ENCODE results near the gene NLRP12.
A peak's percentile ranks its signal among the peaks of the same experiment; 100 is the strongest.

Gene NLRP12

DNA sequence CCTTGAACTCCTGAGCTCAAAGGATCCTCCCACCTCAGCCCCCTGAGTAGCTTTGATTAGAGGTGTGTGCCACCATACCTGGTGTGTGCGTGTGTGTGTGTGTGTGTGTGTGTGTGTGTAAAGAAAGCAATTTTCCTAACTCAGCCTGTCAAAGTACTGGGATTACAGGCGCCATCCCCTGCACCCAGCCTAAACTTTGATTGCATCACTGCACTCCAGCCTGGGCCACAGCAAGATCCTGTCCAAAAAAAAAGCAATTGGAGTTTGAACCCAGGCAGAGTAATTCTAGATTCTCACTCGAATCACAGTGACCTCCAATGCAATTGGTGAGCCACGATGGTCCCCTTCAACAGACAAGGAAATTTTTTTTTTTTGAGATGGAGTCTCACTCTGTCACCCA is 29.1 kb downstream of the NLRP12 start:
- DNase-seq (ENCODE audit: low read depth), result no peak
- no peak for TF ChIP-seq CTCF (IDR thresholded peaks at IDR 0.05; ENCODE audit: low read depth, low read length, missing control alignments)
- in situ Hi-C loops (cut with HindIII; ENCODE audit: low sequenced_read_pairs), result no loop called here
- H3K4me3 ChIP-seq (ENCODE audit: low read depth, low read length), result no peak overlapping the region

GRCh38 chr19:53792721-53793433 is 31.2 kb downstream of the NLRP12 start:
- peak; percentile 74 for DNase-seq (ENCODE audit: low read depth)
- no peak overlapping the region for H3K4me3 ChIP-seq (ENCODE audit: low read depth, low read length)
- peak; percentile 99 for TF ChIP-seq CTCF (IDR thresholded peaks at IDR 0.05; ENCODE audit: low read depth, low read length, missing control alignments)
- in situ Hi-C loops (cut with HindIII; ENCODE audit: low sequenced_read_pairs), result no loop called here

DNA sequence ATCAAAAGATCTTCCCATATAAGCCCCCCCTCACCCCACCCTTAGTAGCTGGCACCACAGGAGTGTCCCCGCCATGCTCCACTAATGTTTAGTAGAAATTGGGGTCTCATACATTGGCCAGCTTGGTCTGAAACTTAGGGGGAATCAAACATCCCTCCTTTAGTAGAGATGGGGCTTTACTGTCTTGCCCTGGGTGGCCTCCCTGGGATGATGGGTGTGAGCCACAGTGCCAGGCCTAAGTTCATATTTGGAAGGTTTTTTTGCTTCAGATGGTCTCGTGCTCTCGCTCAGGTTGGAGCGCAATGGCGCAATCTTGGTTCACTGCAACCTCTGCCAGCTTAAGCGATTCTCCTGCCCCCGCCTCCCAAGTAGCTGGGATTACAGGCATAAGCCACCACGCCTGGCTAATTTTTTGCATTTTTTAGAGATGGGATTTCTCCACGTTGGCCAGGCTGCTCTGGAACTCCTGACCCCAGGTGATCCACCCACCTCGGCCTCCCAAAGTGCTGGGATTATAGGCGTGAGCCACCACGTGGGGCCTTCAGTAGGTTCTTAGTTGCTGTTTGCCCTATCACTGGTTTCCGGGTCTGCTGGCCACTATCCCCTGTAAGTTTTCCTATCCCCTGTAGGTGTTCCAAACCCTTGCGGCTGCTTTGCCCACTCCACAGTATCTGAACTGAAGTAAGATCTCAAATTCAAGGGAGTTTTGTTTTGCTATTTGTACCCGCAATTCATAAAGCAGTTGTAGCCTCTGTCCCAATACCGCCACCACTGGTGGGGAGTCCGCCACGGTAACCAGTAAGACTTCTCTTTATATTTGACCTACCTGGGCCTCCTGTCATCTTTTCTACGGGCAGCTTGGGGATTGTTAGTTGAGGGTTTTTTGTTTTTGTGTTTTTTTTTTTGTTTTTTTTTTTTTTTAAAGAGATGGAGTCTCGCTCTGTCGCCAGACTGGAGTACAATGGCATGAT is 34.1 kb downstream of the NLRP12 start:
- no peak for DNase-seq (ENCODE audit: low read depth)
- TF ChIP-seq CTCF (IDR thresholded peaks at IDR 0.05; ENCODE audit: low read depth, low read length, missing control alignments), result no peak
- in situ Hi-C loops (cut with HindIII; ENCODE audit: low sequenced_read_pairs), result no loop called here
- no peak overlapping the region for H3K4me3 ChIP-seq (ENCODE audit: low read depth, low read length)

GRCh38 chr19:53787266-53787665 is 36.8 kb downstream of the NLRP12 start:
- H3K4me3 ChIP-seq (ENCODE audit: low read depth, low read length), result no peak overlapping the region
- DNase-seq (ENCODE audit: low read depth), result no peak
- TF ChIP-seq CTCF (IDR thresholded peaks at IDR 0.05; ENCODE audit: low read depth, low read length, missing control alignments), result no peak
- in situ Hi-C loops (cut with HindIII; ENCODE audit: low sequenced_read_pairs), result no loop called here

DNA sequence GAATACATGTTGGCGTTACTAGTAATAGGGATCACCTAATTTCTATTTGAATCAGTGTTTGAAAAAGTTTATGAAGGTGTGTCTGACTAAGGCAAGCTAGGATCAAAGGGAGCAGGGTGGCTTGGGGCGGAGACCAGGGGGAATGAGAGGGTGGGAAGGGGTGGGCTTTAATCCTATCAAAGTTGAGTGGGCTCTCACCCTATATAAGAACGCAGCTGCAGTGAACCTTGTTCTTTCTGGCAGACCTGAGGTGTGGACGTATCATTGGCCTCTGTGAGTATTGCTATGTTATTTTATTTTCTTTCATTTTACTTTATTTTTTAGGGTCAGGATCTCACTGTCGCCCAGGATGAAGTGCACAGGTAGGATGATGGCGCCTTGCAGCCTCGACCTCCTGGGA is 37.4 kb downstream of the NLRP12 start:
- no peak overlapping the region for H3K4me3 ChIP-seq (ENCODE audit: low read depth, low read length)
- in situ Hi-C loops (cut with HindIII; ENCODE audit: low sequenced_read_pairs), result no loop called here
- DNase-seq (ENCODE audit: low read depth), result no peak
- TF ChIP-seq CTCF (IDR thresholded peaks at IDR 0.05; ENCODE audit: low read depth, low read length, missing control alignments), result no peak

- in situ Hi-C loops (cut with HindIII; ENCODE audit: low sequenced_read_pairs), result no loop called here
- TF ChIP-seq CTCF (IDR thresholded peaks at IDR 0.05; ENCODE audit: low read depth, low read length, missing control alignments), result no peak
- no peak overlapping the region for H3K4me3 ChIP-seq (ENCODE audit: low read depth, low read length)
- no peak for DNase-seq (ENCODE audit: low read depth)
Measured at GRCh38 chr19:53785196-53785889, 38.8 kb downstream of the NLRP12 start.

Measured in astrocyte of the cerebellum (primary cell).